PC-3 (cell line): Measurements from ENCODE around the gene CBFA2T3.

Source experiments
- CTCF ChIP-seq: fragments of 300-600 bp; sonication (generic); conservative IDR thresholded peaks from 2 replicates; pipeline ENCODE4 v1.5.1; 2017; ENCODE audit warnings: antibody characterized with exemption, low read depth, mild to moderate bottlenecking, low read length
- EZH2 ChIP-seq: fragments of 300-600 bp; sonication (generic); IDR thresholded peaks from one replicate; pipeline ENCODE4 v1.6.1; 2017; ENCODE audit warnings: antibody characterized with exemption, mild to moderate bottlenecking, low read length; ENCODE audit not compliant: unreplicated experiment

GRCh38 chr16:88960516-88960915 lies 16.5 kb downstream of the CBFA2T3 start:
- TF ChIP-seq EZH2: no peak
- no peak for TF ChIP-seq CTCF
